Measurements from ENCODE around the gene WNT7B.

GRCh38 chr22:45922256-45922655 lies 54.7 kb downstream of the WNT7B start:
- TF ChIP-seq CTCF (IDR thresholded peaks at IDR 0.05) = no peak
- no peak for TF ChIP-seq NRF1 (IDR thresholded peaks at IDR 0.05; ENCODE audit: low read depth, low read length)
